GM12872 (cell line): ENCODE data around the gene PCYOX1L.

Experiments used
- CTCF ChIP-seq: IDR thresholded peaks from 3 replicates; pipeline ENCODE4 v1.5.1; 2011; ENCODE audit warnings: low read depth, mild to moderate bottlenecking, low read length, moderate library complexity; ENCODE audit not compliant: insufficient read depth

PCYOX1L gene

GRCh38 chr5:149315753-149316152 is 42.1 kb upstream of the PCYOX1L start:
- no peak for TF ChIP-seq CTCF

DNA sequence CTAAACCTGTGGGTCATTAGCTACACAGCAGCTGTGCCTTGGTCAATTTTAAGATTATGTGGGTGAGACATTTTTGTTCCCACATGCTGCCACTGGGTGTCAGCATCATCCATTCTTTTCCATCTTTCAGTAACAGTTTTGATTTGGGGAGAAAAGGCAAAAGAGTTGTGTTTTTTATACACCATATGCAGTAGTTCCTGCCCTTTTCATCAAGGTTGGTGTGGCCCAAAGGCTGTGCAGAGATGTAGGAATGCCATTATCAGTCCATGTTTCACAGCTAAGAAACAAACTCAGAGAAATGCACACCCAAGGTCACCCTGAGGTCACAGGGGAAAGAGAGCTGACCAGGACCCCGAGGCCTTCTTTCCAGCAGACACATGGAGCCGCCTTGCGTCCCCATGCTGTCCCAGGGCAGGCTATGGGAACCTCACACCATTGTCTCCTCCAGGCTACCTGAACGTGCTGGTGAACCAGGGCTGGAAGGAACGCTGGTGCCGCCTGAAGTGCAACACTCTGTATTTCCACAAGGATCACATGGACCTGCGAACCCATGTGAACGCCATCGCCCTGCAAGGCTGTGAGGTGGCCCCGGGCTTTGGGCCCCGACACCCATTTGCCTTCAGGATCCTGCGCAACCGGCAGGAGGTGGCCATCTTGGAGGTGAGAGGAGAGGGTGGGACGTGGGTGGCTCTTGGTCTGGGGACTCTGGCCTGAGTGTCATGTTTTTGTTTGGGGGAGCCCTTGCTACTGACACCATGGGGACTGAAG is 40.4 kb upstream of the PCYOX1L start:
- TF ChIP-seq CTCF, result peak; percentile 72

GRCh38 chr5:149319174-149319573 is 38.7 kb upstream of the PCYOX1L start:
- no peak for TF ChIP-seq CTCF

- no peak for TF ChIP-seq CTCF
These were observed 37.0 kb upstream of the PCYOX1L start for GRCh38 chr5:149320791-149321330.

DNA sequence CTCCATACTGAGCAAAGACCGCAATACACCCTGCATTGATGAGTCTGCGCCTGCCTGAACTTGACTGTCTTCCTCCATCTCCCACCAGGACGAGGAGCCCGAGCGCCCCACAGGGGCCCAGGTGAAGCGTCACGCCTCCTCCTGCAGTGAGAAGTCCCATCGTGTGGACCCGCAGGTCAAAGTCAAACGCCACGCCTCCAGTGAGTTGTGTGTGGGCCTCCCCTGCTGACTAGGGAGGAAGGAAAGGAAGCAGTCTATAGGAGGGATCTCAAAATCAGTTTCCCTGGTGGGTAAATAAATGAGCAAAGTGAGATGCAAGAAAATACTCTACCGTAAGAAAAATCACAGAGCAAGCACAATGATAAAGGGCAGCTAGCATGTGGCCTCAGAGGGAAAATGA is 35.3 kb upstream of the PCYOX1L start:
- no peak for TF ChIP-seq CTCF

- no peak for TF ChIP-seq CTCF
These were observed 34.6 kb upstream of the PCYOX1L start for GRCh38 chr5:149323210-149323609.

- no peak for TF ChIP-seq CTCF
These were observed 34.1 kb upstream of the PCYOX1L start for GRCh38 chr5:149323621-149324205.
